HG03196 (cell line): Measurements from ENCODE around the gene PCSK5.
"Not testable (repeated sequence)": the region's sequence is repeated elsewhere in the genome, so short reads cannot be mapped to it uniquely, and the experiment has no call there.

ENCODE experiments used
- ATAC-seq: cut with Tn5 transposase; IDR thresholded peaks from one replicate; pipeline ENCODE4 v1.9.1; 2021; ENCODE audit not compliant: unreplicated experiment

PCSK5 gene

GRCh38 chr9:75962013-75962661 lies 71.7 kb downstream of the PCSK5 start:
- no peak for ATAC-seq

GRCh38 chr9:75962662-75963036 lies 72.2 kb downstream of the PCSK5 start:
- no peak for ATAC-seq

- not testable (repeated sequence) for ATAC-seq
These were observed 72.8 kb downstream of the PCSK5 start for GRCh38 chr9:75963321-75963720.

DNA sequence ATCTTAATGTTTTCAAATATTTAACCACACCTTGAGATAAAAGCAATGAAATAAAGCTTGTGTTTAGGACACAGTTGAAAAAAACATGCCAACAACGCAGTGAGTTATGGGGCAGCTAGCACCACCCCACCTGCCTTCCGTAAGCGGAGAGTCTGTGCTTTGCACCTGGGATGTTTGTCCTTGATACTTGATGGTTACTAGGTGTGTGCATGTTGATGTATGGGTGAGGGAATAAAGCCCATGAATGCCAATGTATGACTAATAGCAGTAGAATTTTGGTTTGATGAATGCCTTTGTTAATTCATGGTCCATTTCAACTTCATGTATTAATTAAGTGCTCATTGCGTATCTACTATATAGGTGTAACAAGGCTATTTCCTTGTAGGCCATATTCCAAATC lies 74.0 kb downstream of the PCSK5 start:
- ATAC-seq = no peak

- ATAC-seq = no peak
These were observed 74.8 kb downstream of the PCSK5 start for GRCh38 chr9:75965231-75965630.

- ATAC-seq = no peak
These were observed 77.1 kb downstream of the PCSK5 start for GRCh38 chr9:75967556-75967955.

DNA sequence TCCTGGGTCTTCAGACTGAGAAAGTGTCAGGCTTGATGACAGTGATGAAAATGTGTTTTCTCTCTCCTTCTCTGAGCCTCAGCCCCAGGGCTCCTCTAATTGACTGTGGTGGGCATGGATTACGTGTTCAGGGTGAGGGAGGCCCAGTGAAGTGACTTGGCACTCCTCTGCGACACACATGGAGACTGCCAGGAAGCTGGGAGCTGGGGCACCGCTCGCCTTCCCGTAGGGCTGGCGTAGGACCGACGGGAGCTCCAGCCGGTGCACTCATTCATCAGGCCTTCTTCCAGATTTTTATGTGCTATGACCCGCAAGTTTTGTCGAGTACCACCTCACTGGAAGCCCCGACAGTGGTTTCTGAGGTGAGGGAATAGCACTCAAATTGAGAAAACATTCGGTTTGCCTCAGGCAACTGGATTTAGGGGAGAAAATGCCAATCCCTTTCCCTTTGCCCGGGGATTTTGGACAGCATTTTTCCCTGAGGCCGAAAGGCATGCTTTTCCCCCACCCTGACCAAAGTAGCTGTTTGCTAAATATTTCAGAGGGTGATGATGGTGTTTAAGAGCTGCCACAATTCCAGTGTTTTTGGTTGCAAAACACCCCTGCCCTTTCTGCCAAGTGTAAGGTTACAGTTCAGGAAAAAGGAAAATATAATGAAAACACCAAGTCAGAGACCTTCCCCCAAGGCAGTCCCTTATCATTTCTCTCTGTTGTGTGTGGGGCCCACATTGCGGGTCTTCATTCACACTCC lies 83.7 kb downstream of the PCSK5 start:
- ATAC-seq = no peak

- ATAC-seq = no peak
These were observed 84.6 kb downstream of the PCSK5 start for GRCh38 chr9:75975071-75975470.

- no peak for ATAC-seq
These were observed 86.1 kb downstream of the PCSK5 start for GRCh38 chr9:75976549-75976948.

DNA sequence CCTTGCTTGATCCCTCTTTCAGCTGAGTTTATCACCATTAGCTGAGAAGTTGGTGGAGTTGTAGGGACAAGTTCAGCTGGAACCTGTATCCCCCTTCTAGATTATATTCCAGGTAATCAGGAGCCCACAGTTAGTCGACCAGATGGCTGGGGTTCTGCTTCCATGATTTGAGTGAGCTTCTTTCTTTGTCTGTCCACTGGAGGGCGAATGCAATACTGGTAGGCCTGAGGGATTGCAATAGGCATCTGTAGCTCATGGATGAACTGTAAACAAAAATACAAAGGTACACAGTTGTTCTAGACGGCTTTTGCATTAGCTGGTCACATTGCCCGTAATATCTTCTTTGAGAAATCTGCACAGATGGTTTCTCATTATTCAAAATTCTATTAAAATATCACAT lies 88.9 kb downstream of the PCSK5 start:
- no peak for ATAC-seq

DNA sequence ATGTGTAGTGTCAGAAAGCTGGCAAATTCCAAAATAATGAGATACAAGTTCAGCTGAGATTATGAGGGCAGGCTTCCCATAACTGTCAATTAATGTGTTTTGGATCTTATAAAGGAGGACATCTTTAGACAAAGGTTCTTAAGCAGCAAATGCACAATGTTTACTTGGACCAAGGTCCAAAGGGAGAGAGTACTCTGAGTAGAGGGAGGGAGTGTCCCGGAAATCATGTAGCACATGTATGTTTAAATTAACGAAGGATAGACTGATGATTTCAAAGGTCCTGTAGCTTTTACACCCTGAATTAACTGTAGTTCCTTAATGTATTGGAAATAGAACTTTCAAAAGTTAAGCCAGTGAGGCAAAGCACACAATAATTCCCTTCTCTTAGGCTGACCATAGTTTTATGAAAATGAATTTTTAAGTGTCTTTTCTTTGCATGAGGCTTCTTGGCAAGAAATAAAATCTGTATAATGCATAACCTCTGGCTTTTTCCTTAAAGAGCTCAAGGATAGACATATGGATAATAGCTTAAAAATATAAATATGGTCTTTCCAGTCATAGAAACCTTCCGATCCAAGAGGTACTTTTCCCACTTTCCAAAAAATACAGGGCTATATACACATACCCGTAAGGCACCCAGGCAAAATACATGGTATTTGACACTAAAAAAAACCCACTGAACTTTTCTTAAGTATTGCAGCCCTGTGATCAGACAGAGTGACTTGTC lies 93.0 kb downstream of the PCSK5 start:
- ATAC-seq = no peak

DNA sequence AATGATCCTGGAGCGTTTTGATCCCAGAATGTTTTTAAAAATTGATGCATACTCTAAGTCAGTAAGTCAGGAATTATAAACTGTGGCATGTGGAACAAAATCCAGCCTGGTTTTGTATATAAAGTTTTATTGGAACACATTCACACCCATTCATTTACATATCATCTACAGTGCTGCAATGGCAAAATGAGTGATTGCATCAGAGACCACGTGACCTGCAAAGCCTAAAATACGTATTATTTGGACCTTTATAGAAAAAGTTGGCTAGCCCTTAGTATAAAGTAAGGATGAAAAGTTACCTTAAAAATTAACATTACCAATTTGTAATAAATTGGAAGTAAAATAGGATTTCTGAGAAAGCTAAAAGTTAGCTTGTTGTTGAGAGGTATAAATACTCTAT lies 95.0 kb downstream of the PCSK5 start:
- no peak for ATAC-seq

DNA sequence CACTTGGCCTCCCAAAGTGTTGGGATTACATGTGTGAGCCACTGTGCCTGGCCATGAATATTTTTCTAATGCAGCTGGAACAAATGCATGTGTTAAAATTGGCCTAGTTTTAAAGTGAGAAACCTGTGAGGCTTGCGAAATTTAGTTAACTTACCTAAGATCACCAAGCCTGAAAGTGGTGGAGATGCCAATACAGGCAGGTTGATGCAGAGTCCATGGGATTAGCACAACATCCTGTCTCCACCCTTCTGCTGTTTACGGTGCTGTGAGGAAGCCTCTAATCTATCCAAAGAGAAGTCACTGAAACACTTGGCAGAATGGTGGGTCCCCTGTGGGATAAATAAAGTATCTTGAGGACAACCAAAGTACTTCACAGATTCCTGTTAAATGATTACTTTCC lies 98.2 kb downstream of the PCSK5 start:
- no peak for ATAC-seq

- ATAC-seq = no peak
These were observed 99.7 kb downstream of the PCSK5 start for GRCh38 chr9:75990156-75990555.

DNA sequence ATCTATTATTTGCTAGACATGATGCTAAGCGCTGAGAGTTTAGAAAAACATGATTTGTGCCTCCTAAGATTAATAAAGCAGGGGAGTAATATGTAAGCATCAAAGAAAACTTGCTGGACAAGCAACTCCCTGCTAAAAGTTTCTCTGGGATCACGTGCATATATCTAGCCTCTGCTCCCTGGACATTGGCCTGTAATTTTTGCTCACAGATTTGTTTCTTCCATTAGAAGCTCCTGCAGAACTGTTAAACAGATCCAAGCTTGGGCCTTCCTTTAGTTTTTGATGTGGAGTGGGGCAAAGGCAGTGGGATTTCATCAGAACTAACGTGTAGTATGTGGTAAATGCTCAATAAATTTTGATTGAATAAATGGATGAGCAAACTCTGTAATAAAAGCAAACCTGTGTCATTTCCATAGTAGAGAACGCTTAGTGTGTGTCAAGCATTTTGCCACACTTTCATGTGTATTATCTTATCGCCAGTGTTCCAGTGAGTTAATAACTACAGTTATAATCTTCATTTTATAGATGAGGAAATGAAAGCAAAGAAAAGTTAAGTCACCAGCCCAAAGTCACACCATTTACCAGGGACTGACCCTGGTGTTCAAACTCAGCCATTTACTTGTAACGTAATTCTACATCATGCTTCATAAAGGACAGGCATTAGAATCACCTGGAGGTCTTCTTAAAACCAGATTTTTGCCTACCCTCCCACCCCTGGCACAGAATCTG lies 100.3 kb downstream of the PCSK5 start:
- no peak for ATAC-seq

GRCh38 chr9:75992482-75993206 lies 102.2 kb downstream of the PCSK5 start:
- no peak for ATAC-seq

DNA sequence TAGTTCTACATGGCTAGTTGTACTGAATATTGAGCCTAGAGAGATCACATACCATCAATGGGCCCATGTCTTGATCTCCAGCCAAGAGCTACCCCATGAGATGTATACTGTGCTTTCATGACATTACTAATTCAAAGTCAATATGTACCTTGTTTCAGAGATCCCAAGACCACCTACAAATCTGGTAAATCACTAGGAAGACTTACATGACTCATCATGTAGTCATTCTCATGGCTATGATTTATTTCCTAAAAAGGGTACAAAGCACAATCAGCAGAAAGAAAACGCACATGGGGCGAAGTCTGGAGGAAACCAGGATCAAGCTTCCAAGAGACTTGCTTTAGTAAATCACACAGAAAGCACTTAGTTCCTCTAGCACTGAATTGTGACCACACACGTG lies 103.0 kb downstream of the PCSK5 start:
- no peak for ATAC-seq

- no peak for ATAC-seq
These were observed 104.6 kb downstream of the PCSK5 start for GRCh38 chr9:75995066-75995465.

GRCh38 chr9:75996726-75997125 lies 106.3 kb downstream of the PCSK5 start:
- no peak for ATAC-seq

DNA sequence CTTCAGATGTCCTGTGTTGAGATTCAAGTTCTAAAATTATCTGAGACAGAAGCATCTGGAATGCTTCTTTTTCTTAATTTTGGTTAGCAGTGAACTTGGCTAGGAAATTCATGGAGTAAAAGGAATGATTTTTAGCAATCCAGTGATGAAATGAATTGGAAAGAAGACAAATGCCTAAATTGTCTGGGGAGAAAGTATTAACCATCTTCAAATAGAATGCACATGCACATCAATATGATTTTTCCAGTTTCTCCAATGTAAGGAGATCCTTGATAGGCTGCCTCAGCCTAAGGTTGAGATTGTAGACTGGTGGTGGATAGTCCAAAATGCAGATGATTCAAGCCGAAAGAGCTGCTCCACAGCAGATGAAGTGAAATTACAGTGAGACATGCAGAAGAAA lies 106.7 kb downstream of the PCSK5 start:
- no peak for ATAC-seq
